Left renal pelvis (tissue), 4 donors: ENCODE measurements around the gene PON3. TPM values are rescaled to one million over a fixed set of nuclear protein-coding genes. Genes with fewer than 3 reads are reported as not detected.

Source experiments
- DNase-seq, 4 donors: peaks; one replicate each; pipeline ENCODE4 v3.0.0-alpha.2; 2013; ENCODE audit warnings: low read depth in 4 of 4, low spot score in 3 of 4
- polyA plus RNA-seq, 4 donors: library from polyadenylated mRNA; unstranded; fragments of 120-200 nt; gene quantifications; one replicate each; pipeline ENCODE4 v1.2.1, GENCODE V29; 2013; ENCODE audit not compliant: insufficient read length in 4 of 4

The PON3 gene
- polyA plus RNA-seq, 4 donors, result 1.8 to 2.4 (median 2.3) TPM

DNA sequence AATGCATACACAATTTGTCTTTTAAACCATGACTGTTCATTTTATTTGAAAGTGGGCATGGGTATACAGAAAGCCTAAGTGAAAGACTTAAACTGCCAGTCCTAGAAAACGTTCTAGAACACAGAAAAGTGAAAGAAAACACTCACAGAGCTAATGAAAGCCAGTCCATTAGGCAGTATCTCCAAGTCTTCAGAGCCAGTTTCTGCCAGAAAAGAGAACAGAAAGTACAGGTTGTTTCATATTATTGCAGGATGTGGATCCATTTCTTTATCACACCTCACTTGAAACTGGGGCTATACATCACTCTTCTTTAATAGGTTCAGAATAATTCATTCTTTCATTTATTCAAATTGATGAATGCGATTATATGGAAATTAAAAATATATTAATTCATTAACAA is 79.6 kb downstream of the PON3 start:
- no peak for DNase-seq

DNA sequence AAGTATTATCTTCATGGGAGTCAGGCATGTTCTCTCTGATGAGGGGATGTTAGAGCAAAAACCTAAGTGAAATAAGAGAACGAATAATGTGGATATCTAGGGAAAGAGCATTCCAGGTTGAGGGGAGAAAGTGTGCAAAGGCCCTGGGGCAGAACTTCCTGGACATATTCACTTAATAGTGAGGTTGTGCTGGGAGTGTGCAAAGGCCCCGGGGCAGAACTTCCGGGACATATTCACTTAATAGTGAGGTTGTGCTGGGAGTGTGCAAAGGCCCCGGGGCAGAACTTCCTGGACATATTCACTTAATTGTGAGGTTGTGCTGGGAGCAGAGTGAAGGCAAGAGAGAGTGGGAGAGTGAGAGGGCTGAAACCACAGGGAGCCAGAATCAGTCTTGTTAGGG is 83.6 kb downstream of the PON3 start:
- no peak for DNase-seq

DNA sequence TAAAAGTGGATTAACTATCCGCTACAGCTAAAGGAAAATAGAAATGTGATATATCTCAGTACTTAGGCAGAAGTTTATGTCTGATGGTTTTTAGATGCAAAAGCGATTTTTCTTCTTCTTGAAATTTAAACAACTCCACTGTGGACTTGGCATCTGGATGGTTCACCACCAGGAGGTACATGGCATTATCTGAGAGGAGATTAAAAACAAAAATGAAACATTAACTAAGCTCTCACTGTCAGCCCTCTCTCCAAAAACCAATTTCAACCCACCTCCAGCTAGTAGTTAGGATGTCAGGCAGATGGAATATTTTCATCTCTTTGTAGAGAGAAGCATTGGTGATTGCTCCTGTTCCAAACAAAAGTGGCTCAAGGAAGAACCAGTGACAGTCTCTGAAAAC is 84.8 kb downstream of the PON3 start:
- no peak for DNase-seq

DNA sequence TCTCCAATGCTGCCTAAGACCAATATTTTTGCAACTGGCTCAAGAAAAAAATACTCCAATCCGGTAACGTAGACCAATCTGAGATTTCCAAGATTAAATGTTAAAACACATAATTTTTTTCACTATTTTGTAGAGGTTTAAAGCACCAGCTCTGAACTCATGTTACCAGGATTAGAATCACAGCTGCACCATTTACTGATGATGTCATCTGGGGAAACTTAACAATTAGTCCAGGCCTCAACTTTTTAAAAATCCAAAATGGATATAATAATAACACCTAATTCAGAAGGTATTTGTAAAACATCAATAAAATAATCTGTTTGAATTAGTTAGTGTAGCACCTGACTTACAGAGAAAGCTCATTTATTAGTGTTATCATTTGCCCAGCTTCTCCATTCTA is 86.2 kb downstream of the PON3 start:
- DNase-seq, result no peak

Other genes with a start within 250 kb of the PON3 start
- 1 to 10 TPM in 1 of 4 donors, under 1 TPM in 3; 0.39 to 1.0 (median 0.94) TPM for gene PON1, start 71.8 kb downstream of the PON3 start, polyA plus RNA-seq
- 100 to 1,000 TPM; 107 to 240 (median 163) TPM for gene PON2, start 38.7 kb upstream of the PON3 start, polyA plus RNA-seq
- gene ASB4, start 89.6 kb upstream of the PON3 start, polyA plus RNA-seq, result under 1 TPM in 3 of 4 donors, not detected in 1; 0.11 to 0.26 (median 0.23) TPM
- 10 to 100 TPM; 14.2 to 33.3 (median 20.0) TPM for gene PDK4, start 200.1 kb upstream of the PON3 start, polyA plus RNA-seq